ENCODE measurements around the gene XRCC5. TPM values are rescaled to one million over a fixed set of nuclear protein-coding genes. Genes with fewer than 3 reads are reported as not detected.

The XRCC5 gene
- total RNA-seq, 1 experiment from 2014 or later, result 322 TPM

DNA sequence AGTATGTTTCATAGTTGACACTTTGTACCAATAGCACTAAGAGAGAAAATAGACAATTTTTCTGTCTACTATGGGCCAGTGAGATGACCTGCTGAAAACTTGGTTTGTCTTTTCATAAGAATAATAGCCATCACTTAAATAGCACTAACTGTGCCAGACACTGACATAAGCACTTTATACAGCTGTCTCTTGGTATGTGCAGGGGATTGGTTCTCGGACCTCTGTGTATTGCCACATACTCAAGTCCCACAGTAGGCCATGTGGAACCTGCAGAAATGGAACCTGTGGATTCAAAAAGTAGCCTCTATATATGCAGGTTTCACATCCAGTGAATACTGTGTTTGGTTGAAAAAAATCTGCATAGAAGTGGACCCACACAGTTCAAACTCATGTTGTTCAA lies 126.7 kb downstream of the XRCC5 start:
- TF ChIP-seq POLR2AphosphoS5 (IDR thresholded peaks at IDR 0.05; ENCODE audit: low read depth, low read length) (no peak), SIN3A (IDR thresholded peaks at IDR 0.05; ENCODE audit: borderline replicate concordance, insufficient read depth, low read depth, low read length) (no peak), TCF7L2 (IDR thresholded peaks at IDR 0.05; ENCODE audit: low read depth, low read length) (no peak)
- TF ChIP-seq, protein P1, sequence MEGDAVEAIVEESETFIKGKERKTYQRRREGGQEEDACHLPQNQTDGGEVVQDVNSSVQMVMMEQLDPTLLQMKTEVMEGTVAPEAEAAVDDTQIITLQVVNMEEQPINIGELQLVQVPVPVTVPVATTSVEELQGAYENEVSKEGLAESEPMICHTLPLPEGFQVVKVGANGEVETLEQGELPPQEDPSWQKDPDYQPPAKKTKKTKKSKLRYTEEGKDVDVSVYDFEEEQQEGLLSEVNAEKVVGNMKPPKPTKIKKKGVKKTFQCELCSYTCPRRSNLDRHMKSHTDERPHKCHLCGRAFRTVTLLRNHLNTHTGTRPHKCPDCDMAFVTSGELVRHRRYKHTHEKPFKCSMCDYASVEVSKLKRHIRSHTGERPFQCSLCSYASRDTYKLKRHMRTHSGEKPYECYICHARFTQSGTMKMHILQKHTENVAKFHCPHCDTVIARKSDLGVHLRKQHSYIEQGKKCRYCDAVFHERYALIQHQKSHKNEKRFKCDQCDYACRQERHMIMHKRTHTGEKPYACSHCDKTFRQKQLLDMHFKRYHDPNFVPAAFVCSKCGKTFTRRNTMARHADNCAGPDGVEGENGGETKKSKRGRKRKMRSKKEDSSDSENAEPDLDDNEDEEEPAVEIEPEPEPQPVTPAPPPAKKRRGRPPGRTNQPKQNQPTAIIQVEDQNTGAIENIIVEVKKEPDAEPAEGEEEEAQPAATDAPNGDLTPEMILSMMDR (IDR thresholded peaks at IDR 0.05), result no peak
- TF ChIP-seq, protein P2, sequence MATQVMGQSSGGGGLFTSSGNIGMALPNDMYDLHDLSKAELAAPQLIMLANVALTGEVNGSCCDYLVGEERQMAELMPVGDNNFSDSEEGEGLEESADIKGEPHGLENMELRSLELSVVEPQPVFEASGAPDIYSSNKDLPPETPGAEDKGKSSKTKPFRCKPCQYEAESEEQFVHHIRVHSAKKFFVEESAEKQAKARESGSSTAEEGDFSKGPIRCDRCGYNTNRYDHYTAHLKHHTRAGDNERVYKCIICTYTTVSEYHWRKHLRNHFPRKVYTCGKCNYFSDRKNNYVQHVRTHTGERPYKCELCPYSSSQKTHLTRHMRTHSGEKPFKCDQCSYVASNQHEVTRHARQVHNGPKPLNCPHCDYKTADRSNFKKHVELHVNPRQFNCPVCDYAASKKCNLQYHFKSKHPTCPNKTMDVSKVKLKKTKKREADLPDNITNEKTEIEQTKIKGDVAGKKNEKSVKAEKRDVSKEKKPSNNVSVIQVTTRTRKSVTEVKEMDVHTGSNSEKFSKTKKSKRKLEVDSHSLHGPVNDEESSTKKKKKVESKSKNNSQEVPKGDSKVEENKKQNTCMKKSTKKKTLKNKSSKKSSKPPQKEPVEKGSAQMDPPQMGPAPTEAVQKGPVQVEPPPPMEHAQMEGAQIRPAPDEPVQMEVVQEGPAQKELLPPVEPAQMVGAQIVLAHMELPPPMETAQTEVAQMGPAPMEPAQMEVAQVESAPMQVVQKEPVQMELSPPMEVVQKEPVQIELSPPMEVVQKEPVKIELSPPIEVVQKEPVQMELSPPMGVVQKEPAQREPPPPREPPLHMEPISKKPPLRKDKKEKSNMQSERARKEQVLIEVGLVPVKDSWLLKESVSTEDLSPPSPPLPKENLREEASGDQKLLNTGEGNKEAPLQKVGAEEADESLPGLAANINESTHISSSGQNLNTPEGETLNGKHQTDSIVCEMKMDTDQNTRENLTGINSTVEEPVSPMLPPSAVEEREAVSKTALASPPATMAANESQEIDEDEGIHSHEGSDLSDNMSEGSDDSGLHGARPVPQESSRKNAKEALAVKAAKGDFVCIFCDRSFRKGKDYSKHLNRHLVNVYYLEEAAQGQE (IDR thresholded peaks at IDR 0.05; ENCODE audit: insufficient read depth in 1 of 2, low read depth in 2 of 2, low read length in 1 of 2), result no peak
- Histone ChIP-seq H3K27me3 (ENCODE audit: control insufficient read depth, insufficient read depth, low read length) (no peaks in the 10 kb centered on the region), H3K9me3 (ENCODE audit: control insufficient read depth, insufficient read depth, low read depth, low read length) (no peaks in the 10 kb centered on the region; the same call in 1 of the 2 replicates), H3K27ac (ENCODE audit: low read length) (no peak overlapping the region), H3K4me1 (ENCODE audit: control insufficient read depth, insufficient read depth, low read length) (no peaks in the 10 kb centered on the region), H3K36me3 (ENCODE audit: control insufficient read depth, insufficient read depth, low read length) (no peaks in the 10 kb centered on the region), H3K4me3 (ENCODE audit: low read depth in 2 of 2, low read length in 2 of 2) (no peak overlapping the region)
- in situ Hi-C loops (cut with HindIII; ENCODE audit: low pct_unique_long_range_greater_than_20kb, low sequenced_read_pairs), result no loop called here
- BruUV-seq (replicated peaks), result no TSS peak
- intact Hi-C loops (cut with micrococcal nuclease; ENCODE audit: unreplicated experiment), result no loop called here
- ChIA-PET CTCF (no interaction called here), POLR2A (no interaction called here)
- DNase-seq (ENCODE audit: low read depth, low spot score) (no peak), ATAC-seq (no peak)

DNA sequence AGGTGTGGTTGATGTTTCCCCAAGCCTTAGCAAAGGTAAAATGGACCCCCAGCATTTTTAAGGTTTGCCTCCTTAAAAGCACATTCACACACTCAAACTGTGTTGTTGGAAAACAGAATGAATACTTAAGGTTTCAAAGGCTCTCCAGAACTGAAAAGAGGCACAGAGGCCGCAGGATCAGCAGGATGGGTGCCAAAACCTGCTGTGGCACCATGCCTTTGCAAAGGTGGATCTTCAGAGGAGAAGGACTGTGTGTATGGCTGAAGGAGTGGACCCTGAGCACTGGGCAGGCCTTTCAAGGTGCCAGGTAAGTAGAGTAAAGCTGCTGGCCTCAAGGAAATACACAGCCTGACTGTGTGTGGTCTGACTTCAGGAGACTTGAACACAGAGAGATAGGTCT lies 127.3 kb downstream of the XRCC5 start:
- H3K27ac ChIP-seq (ENCODE audit: low read length), result no peak overlapping the region
- no peaks in the 10 kb centered on the region; the same call in 1 of the 2 replicates for H3K9me3 ChIP-seq (ENCODE audit: control insufficient read depth, insufficient read depth, low read depth, low read length)
- no TSS peak for BruUV-seq (replicated peaks)
- no peaks in the 10 kb centered on the region for H3K27me3 ChIP-seq (ENCODE audit: control insufficient read depth, insufficient read depth, low read length)
- POLR2A ChIA-PET, result no interaction called here
- in situ Hi-C loops (cut with HindIII; ENCODE audit: low pct_unique_long_range_greater_than_20kb, low sequenced_read_pairs) (no loop called here), intact Hi-C loops (cut with micrococcal nuclease; ENCODE audit: unreplicated experiment) (no loop called here)
- no peak for ATAC-seq
- CTCF ChIA-PET, result no interaction called here
- DNase-seq (ENCODE audit: low read depth, low spot score), result no peak
- no peak for TF ChIP-seq POLR2AphosphoS5 (IDR thresholded peaks at IDR 0.05; ENCODE audit: low read depth, low read length)
- TF ChIP-seq SIN3A (IDR thresholded peaks at IDR 0.05; ENCODE audit: borderline replicate concordance, insufficient read depth, low read depth, low read length), result no peak
- TF ChIP-seq TCF7L2 (IDR thresholded peaks at IDR 0.05; ENCODE audit: low read depth, low read length), result no peak
- TF ChIP-seq, protein P1 (IDR thresholded peaks at IDR 0.05), result no peak
- TF ChIP-seq, protein P2 (IDR thresholded peaks at IDR 0.05; ENCODE audit: insufficient read depth in 1 of 2, low read depth in 2 of 2, low read length in 1 of 2), result no peak
- H3K4me3 ChIP-seq (ENCODE audit: low read depth in 2 of 2, low read length in 2 of 2), result no peak overlapping the region
- no peaks in the 10 kb centered on the region for H3K4me1 ChIP-seq (ENCODE audit: control insufficient read depth, insufficient read depth, low read length)
- H3K36me3 ChIP-seq (ENCODE audit: control insufficient read depth, insufficient read depth, low read length), result no peaks in the 10 kb centered on the region
